Measurements from ENCODE around the gene C12orf60. TPM values are rescaled to one million over a fixed set of nuclear protein-coding genes. Genes with fewer than 3 reads are reported as not detected.

The C12orf60 gene
- total and polyA plus RNA-seq, 9 donors, result 0.50 to 1.9 (median 0.82) TPM

GRCh38 chr12:14846042-14846587, 42.6 kb downstream of the C12orf60 start:
- peaks cover 4% of the 10 kb centered on the region for H3K4me1 ChIP-seq (ENCODE audit: insufficient read depth)
- intact Hi-C loops (cut with DNase I), result loop anchor here (2.0 to 10.0 kb wide), 5 partner anchors 41 to 429 kb away; partner anchors contain the start of gene MGP (in 1 of the 4)

GRCh38 chr12:14846876-14847580, 43.6 kb downstream of the C12orf60 start:
- TF ChIP-seq CTCF (IDR thresholded peaks at IDR 0.05) (no peak), POLR2A (IDR thresholded peaks at IDR 0.05) (no peak), EP300 (IDR thresholded peaks at IDR 0.05) (no peak)
- no peaks in the 10 kb centered on the region for H3K36me3 ChIP-seq
- no peaks in the 10 kb centered on the region for H3K9me3 ChIP-seq
- no peaks in the 10 kb centered on the region for H3K27me3 ChIP-seq
- WGBS, 3 donors, result 47 to 65% (median 64%) methylated on average over 4 of the region's 4 CpGs
- intact Hi-C loops (cut with DNase I), result loop anchor here (2.0 to 10.0 kb wide), 5 partner anchors 40 to 428 kb away; partner anchors contain the start of gene MGP (in 1 of the 4)
- H3K4me3 ChIP-seq, result no peak overlapping the region
- no peak overlapping the region for H3K27ac ChIP-seq
- DNase-seq, result no peak
- H3K4me1 ChIP-seq (ENCODE audit: insufficient read depth), result peaks cover 4% of the 10 kb centered on the region

More at GRCh38 chr12:14846042-14846587, 42.6 kb downstream of the C12orf60 start:
- TF ChIP-seq EP300 (IDR thresholded peaks at IDR 0.05), result no peak
- no peak for TF ChIP-seq POLR2A (IDR thresholded peaks at IDR 0.05)
- H3K27me3 ChIP-seq, result no peaks in the 10 kb centered on the region
- WGBS, 3 donors, result 31 to 32% (median 32%) methylated on average over 3 of the region's 3 CpGs
- DNase-seq, result no peak
- no peak overlapping the region for H3K4me3 ChIP-seq
- no peak overlapping the region for H3K27ac ChIP-seq
- no peaks in the 10 kb centered on the region for H3K36me3 ChIP-seq
- H3K9me3 ChIP-seq, result no peaks in the 10 kb centered on the region

- Histone ChIP-seq H3K9me3 (no peaks in the 10 kb centered on the region), H3K27me3 (no peaks in the 10 kb centered on the region), H3K27ac (no peak overlapping the region), H3K4me3 (no peak overlapping the region), H3K36me3 (no peaks in the 10 kb centered on the region), H3K4me1 (ENCODE audit: insufficient read depth) (peaks cover 6% of the 10 kb centered on the region)
- intact Hi-C loops (cut with DNase I), result loop anchor here (5.0 to 10.0 kb wide), 5 partner anchors 38 to 425 kb away; partner anchors contain the start of gene MGP (in 1 of the 4)
- DNase-seq, result no peak
- TF ChIP-seq EP300 (IDR thresholded peaks at IDR 0.05), result no peak
- TF ChIP-seq CTCF (IDR thresholded peaks at IDR 0.05), result no peak
- no peak for TF ChIP-seq POLR2A (IDR thresholded peaks at IDR 0.05)
- 16 to 42% (median 16%) methylated on average over 2 of the region's 2 CpGs for WGBS, 3 donors
Measured at GRCh38 chr12:14849661-14850060, 46.2 kb downstream of the C12orf60 start.

GRCh38 chr12:14850929-14851663, 47.6 kb downstream of the C12orf60 start:
- Histone ChIP-seq H3K4me3 (no peak overlapping the region), H3K27me3 (no peaks in the 10 kb centered on the region), H3K27ac (no peak overlapping the region), H3K4me1 (ENCODE audit: insufficient read depth) (peaks cover 5% of the 10 kb centered on the region), H3K36me3 (no peaks in the 10 kb centered on the region), H3K9me3 (no peaks in the 10 kb centered on the region)
- intact Hi-C loops (cut with DNase I), result loop anchor here in 1 of 4 donors (5.0 kb wide), 1 partner anchor 131 kb away; no protein-coding TSS in a partner anchor
- TF ChIP-seq CTCF (IDR thresholded peaks at IDR 0.05), result no peak
- TF ChIP-seq EP300 (IDR thresholded peaks at IDR 0.05), result no peak
- TF ChIP-seq POLR2A (IDR thresholded peaks at IDR 0.05), result no peak
- DNase-seq, result no peak
- WGBS, 3 donors, result 4 to 88% (median 66%) methylated on average over 1 of the region's 1 CpG
